Middle frontal gyrus (tissue), 1 donor: ENCODE measurements around the gene LTBP2.

Experiments
- DNase-seq: peaks from one replicate; pipeline ENCODE4 v3.0.0-alpha.2; 2015; ENCODE audit warnings: low spot score; ENCODE audit errors: extremely low spot score

LTBP2 gene

GRCh38 chr14:74573421-74574089, 38.5 kb downstream of the LTBP2 start:
- no peak for DNase-seq

- DNase-seq: no peak
These were observed 39.2 kb downstream of the LTBP2 start for GRCh38 chr14:74572726-74573301.

GRCh38 chr14:74571901-74572725, 39.9 kb downstream of the LTBP2 start:
- no peak for DNase-seq

GRCh38 chr14:74571441-74571841, 40.6 kb downstream of the LTBP2 start:
- no peak for DNase-seq

- DNase-seq: no peak
These were observed 41.3 kb downstream of the LTBP2 start for GRCh38 chr14:74570696-74571095.

- DNase-seq: no peak
These were observed 42.0 kb downstream of the LTBP2 start for GRCh38 chr14:74569806-74570591.

GRCh38 chr14:74569387-74569786, 42.6 kb downstream of the LTBP2 start:
- DNase-seq: no peak

GRCh38 chr14:74568911-74569310, 43.1 kb downstream of the LTBP2 start:
- DNase-seq: no peak

- no peak for DNase-seq
These were observed 43.7 kb downstream of the LTBP2 start for GRCh38 chr14:74568380-74568649.

GRCh38 chr14:74567646-74568379, 44.2 kb downstream of the LTBP2 start:
- DNase-seq: no peak

- no peak for DNase-seq
These were observed 44.8 kb downstream of the LTBP2 start for GRCh38 chr14:74567219-74567618.

- no peak for DNase-seq
These were observed 45.6 kb downstream of the LTBP2 start for GRCh38 chr14:74566174-74567141.

GRCh38 chr14:74563586-74564159, 48.4 kb downstream of the LTBP2 start:
- no peak for DNase-seq

- no peak for DNase-seq
These were observed 48.8 kb downstream of the LTBP2 start for GRCh38 chr14:74563233-74563585.

- no peak for DNase-seq
These were observed 49.4 kb downstream of the LTBP2 start for GRCh38 chr14:74562515-74563232.

GRCh38 chr14:74558655-74559054, 53.4 kb downstream of the LTBP2 start:
- DNase-seq: no peak

GRCh38 chr14:74557691-74558090, 54.3 kb downstream of the LTBP2 start:
- DNase-seq: no peak

- no peak for DNase-seq
These were observed 56.5 kb downstream of the LTBP2 start for GRCh38 chr14:74555476-74556050.
